DND-41 (cell line): ENCODE results near the gene GLP2R.

Experiments used
- CTCF ChIP-seq: IDR thresholded peaks from 2 replicates; pipeline ENCODE4 v1.5.1; 2012; ENCODE audit warnings: borderline replicate concordance, low read length, moderate library complexity, mild to moderate bottlenecking; ENCODE audit not compliant: poor library complexity, severe bottlenecking; ENCODE audit errors: extremely low read depth
- EZH2 ChIP-seq: IDR thresholded peaks from 3 replicates; pipeline ENCODE4 v1.6.1; 2012; ENCODE audit warnings: borderline replicate concordance, low read depth, mild to moderate bottlenecking, moderate library complexity, low read length, inconsistent platforms; ENCODE audit not compliant: severe bottlenecking

GRCh38 chr17:9893411-9894012 lies 67.8 kb downstream of the GLP2R start:
- TF ChIP-seq CTCF (no peak), EZH2 (no peak)
